K562 (cell line): ENCODE measurements around the gene EDEM2. TPM values are rescaled to one million over a fixed set of nuclear protein-coding genes. Genes with fewer than 3 reads are reported as not detected.
A peak's percentile ranks its signal among the peaks of the same experiment; 100 is the strongest.

ENCODE experiments used
- BCLAF1 ChIP-seq, 2 experiments: fragments of 450-650 bp in 1 of 2; IDR thresholded peaks; 2 replicates each; pipeline ENCODE4 v1.6.1; 2011 to 2017; ENCODE audit warnings: low read depth in 2 of 2, antibody characterized with exemption in 1 of 2, borderline replicate concordance in 1 of 2, low read length in 1 of 2, mild to moderate bottlenecking in 1 of 2, mixed read lengths in 1 of 2; ENCODE audit not compliant: control insufficient read depth in 1 of 2
- CREB1 ChIP-seq, 2 experiments: sonication (generic) in 1 of 2; formaldehyde crosslinking in 1 of 2; IDR thresholded peaks; 2 replicates each; pipeline versions ENCODE4 v1.6.1 to v1.8.0; 2012 to 2022; ENCODE audit warnings: inconsistent platforms in 1 of 2, mild to moderate bottlenecking in 1 of 2, missing genetic modification reagents in 1 of 2, moderate library complexity in 1 of 2
- ESRRA ChIP-seq: fragments of 450-650 bp; IDR thresholded peaks from 2 replicates; pipeline ENCODE4 v1.6.1; 2014; ENCODE audit warnings: low read depth, mild to moderate bottlenecking, moderate library complexity, borderline replicate concordance
- ESRRB ChIP-seq: fragments of 250-450 bp; sonication (Bioruptor Pico); IDR thresholded peaks from 2 replicates; pipeline ENCODE4 v1.5.0; 2020; ENCODE audit warnings: mild to moderate bottlenecking, moderate library complexity, borderline replicate concordance
- IRF9 ChIP-seq: fragments of 450-650 bp; IDR thresholded peaks from 2 replicates; pipeline ENCODE4 v1.6.1; 2016; ENCODE audit warnings: missing biosample characterization, missing genetic modification characterization
- POLR2G ChIP-seq: fragments of 200-400 bp; formaldehyde crosslinking; IDR thresholded peaks from 2 replicates; pipeline ENCODE4 v1.6.1; 2017; ENCODE audit warnings: low read depth, mild to moderate bottlenecking, antibody characterized with exemption, low read length, moderate library complexity
- ZBTB1 ChIP-seq: sonication (generic); formaldehyde crosslinking; IDR thresholded peaks from 2 replicates; pipeline ENCODE4 v1.8.1; 2023; ENCODE audit warnings: missing genetic modification reagents, low read depth, mild to moderate bottlenecking, borderline replicate concordance
- ZNF41 ChIP-seq: fragments of 250-450 bp; sonication (Bioruptor Pico); conservative IDR thresholded peaks from 2 replicates; pipeline ENCODE4 v1.4.0; 2020; ENCODE audit warnings: mild to moderate bottlenecking
- ZNF699 ChIP-seq: fragments of 250-450 bp; sonication (Bioruptor Pico); IDR thresholded peaks from 2 replicates; pipeline ENCODE4 v1.8.0; 2021; ENCODE audit warnings: mild to moderate bottlenecking, moderate library complexity; ENCODE audit not compliant: insufficient replicate concordance
- polyA plus RNA-seq, 8 experiments: library from polyadenylated mRNA; depleted of rRNA in 4 of 8; stranded (reverse) in 5 of 8; unstranded in 3 of 8; fragments of >200 nt; fragmentation: Nextera tagmentation in 2 of 8; fragmentation: Illumina TruSeq in 1 of 8; extraction: Ambion mirVana in 2 of 8; extraction: Trizol in 1 of 8; gene quantifications; 2 replicates each; pipeline versions ENCODE4 v1.2.1 to v1.2.3, GENCODE V29; 2011 to 2014; ENCODE audit warnings: inconsistent platforms in 1 of 8, missing spikeins in 1 of 8
- total RNA-seq, 7 experiments: library from RNA; depleted of rRNA in 6 of 7; stranded (reverse); fragments of >200 nt in 6 of 7; fragmentation: Illumina TruSeq in 2 of 7; extraction: Trizol in 2 of 7; gene quantifications; 2 replicates each; pipeline versions ENCODE4 v1.2.1 to v1.2.3, GENCODE V29; 2011 to 2021; ENCODE audit warnings: low replicate concordance in 1 of 7
- TF ChIP-seq, protein P1 (sequence below), 2 experiments: IDR thresholded peaks in 1 of 2; conservative IDR thresholded peaks in 1 of 2; 2 replicates each; pipeline ENCODE4 v1.6.1; 2016; ENCODE audit warnings: low read depth in 2 of 2, mild to moderate bottlenecking in 1 of 2, missing compliant biosample characterization in 1 of 2, missing genetic modification characterization in 1 of 2, moderate library complexity in 1 of 2
- TF ChIP-seq, protein P2 (sequence below): fragments of 250-450 bp; sonication (Bioruptor Pico); IDR thresholded peaks from 2 replicates; pipeline ENCODE4 v1.4.0; 2020
- TF ChIP-seq, protein P3 (sequence below): fragments of 450-650 bp; IDR thresholded peaks from 2 replicates; pipeline ENCODE4 v1.7.1; 2018; ENCODE audit warnings: mild to moderate bottlenecking, low read depth; ENCODE audit not compliant: partially characterized antibody

EDEM2 gene
- total and polyA plus RNA-seq, 9 of the 15 experiments (the other 6 are each of a cell fraction or from before 2014, with no cell fraction given) = 6.9 to 11.0 (median 9.7) TPM

DNA sequence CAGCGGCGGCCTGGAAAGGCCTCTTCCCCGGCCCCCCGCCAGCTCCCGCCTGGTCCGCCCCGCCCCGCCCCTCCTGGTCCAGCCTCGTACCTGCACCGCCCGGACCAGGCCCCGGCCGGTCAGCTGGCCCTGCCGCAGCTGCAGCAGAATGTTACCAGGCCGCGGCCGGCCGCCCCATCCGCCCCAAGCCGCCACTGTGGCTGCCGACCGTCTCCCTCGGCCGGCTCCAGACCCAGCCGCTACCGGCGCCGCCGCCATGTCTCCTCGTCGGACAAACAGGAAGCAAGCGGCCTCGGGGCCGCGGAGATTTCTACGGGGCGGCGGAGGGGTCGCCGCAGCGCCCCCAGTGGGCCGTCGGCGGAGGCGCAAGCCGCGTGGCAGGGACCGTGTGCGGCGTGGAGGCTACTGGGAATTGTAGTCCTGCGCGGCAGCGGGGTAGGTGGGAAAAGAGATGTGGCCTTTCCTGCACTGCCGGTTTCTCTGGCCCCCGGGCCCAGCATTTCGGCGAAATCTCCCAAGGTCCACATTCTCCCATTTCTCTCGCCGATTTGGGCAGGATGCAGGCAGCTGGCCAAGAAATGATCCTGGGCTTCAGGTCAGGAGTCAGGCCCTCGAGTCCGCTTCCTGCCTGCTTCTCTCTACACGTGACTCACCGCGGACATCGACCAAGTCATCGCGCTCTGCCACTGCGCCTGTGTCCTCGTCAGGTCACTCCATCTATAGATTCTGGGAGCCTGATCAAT, 54.4 kb downstream of the EDEM2 start, which contains the start of gene TRPC4AP (continued):
- TF ChIP-seq, protein P1, sequence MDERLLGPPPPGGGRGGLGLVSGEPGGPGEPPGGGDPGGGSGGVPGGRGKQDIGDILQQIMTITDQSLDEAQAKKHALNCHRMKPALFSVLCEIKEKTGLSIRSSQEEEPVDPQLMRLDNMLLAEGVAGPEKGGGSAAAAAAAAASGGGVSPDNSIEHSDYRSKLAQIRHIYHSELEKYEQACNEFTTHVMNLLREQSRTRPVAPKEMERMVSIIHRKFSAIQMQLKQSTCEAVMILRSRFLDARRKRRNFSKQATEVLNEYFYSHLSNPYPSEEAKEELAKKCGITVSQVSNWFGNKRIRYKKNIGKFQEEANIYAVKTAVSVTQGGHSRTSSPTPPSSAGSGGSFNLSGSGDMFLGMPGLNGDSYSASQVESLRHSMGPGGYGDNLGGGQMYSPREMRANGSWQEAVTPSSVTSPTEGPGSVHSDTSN (CRISPR knock-in tag; IDR thresholded peaks at IDR 0.05; ENCODE audit: low read depth) = no peak
- TF ChIP-seq, protein P1 (tag; conservative IDR thresholded peaks at IDR 0.05; ENCODE audit: low read depth) = no peak
- no peak for TF ChIP-seq ZNF699 (CRISPR knock-in tag)
- peak; percentile 38; the same call in 1 of the 2 replicates for TF ChIP-seq ZBTB1
- TF ChIP-seq IRF9 (tag) = peak; percentile 80
- TF ChIP-seq, protein P2, sequence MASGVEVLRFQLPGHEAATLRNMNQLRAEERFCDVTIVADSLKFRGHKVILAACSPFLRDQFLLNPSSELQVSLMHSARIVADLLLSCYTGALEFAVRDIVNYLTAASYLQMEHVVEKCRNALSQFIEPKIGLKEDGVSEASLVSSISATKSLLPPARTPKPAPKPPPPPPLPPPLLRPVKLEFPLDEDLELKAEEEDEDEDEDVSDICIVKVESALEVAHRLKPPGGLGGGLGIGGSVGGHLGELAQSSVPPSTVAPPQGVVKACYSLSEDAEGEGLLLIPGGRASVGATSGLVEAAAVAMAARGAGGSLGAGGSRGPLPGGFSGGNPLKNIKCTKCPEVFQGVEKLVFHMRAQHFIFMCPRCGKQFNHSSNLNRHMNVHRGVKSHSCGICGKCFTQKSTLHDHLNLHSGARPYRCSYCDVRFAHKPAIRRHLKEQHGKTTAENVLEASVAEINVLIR = peak; percentile 45; the same call in 1 of the 2 replicates
- no peak for TF ChIP-seq ESRRB (CRISPR knock-in tag)
- peak in 1 of 2 experiments; percentile 82; a peak in 1 of 4 replicates for TF ChIP-seq BCLAF1 (IDR thresholded peaks at IDR 0.05; ENCODE audit: borderline replicate concordance in 1 of 2, control insufficient read depth in 1 of 2, low read depth in 2 of 2, low read length in 1 of 2)
- peak; percentile 100 for TF ChIP-seq POLR2G
- TF ChIP-seq ZNF41 (CRISPR knock-in tag) = no peak; the same call in 1 of the 2 replicates
- peak; percentile 87 for TF ChIP-seq CREB1 (IDR thresholded peaks at IDR 0.05)
- TF ChIP-seq CREB1 (CRISPR knock-in tag; IDR thresholded peaks at IDR 0.05) = peak; percentile 88
- TF ChIP-seq, protein P3, sequence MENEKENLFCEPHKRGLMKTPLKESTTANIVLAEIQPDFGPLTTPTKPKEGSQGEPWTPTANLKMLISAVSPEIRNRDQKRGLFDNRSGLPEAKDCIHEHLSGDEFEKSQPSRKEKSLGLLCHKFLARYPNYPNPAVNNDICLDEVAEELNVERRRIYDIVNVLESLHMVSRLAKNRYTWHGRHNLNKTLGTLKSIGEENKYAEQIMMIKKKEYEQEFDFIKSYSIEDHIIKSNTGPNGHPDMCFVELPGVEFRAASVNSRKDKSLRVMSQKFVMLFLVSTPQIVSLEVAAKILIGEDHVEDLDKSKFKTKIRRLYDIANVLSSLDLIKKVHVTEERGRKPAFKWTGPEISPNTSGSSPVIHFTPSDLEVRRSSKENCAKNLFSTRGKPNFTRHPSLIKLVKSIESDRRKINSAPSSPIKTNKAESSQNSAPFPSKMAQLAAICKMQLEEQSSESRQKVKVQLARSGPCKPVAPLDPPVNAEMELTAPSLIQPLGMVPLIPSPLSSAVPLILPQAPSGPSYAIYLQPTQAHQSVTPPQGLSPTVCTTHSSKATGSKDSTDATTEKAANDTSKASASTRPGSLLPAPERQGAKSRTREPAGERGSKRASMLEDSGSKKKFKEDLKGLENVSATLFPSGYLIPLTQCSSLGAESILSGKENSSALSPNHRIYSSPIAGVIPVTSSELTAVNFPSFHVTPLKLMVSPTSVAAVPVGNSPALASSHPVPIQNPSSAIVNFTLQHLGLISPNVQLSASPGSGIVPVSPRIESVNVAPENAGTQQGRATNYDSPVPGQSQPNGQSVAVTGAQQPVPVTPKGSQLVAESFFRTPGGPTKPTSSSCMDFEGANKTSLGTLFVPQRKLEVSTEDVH = peak; percentile 43
- peak; percentile 74; the same call in 1 of the 2 replicates for TF ChIP-seq ESRRA
